ENCODE data around the gene BCAP29. TPM values are rescaled to one million over a fixed set of nuclear protein-coding genes. Genes with fewer than 3 reads are reported as not detected.
"Not testable (repeated sequence)": the region's sequence is repeated elsewhere in the genome, so short reads cannot be mapped to it uniquely, and the experiment has no call there.

The BCAP29 gene
- total and polyA plus RNA-seq, 9 of the 15 experiments (the other 6 are each of a cell fraction or from before 2014, with no cell fraction given) = 63.4 to 137 (median 79.7) TPM

DNA sequence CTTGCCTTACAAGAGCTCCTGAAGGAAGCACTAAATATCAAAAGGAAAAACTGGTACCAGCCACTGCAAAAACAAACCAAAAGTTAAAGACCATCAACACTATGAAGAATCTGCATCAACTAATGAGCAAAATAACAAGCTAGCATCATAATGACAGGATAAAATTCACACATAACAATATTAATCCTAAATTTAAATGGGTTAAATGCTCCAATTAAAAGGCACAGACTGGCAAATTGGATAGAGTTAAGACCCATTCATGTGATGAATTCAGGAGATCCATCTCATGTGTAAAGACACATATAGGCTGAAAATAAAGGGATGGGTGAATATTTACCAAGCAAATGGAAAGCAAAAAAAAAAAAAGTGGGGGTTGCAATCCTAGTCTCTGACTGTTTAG, 45.9 kb upstream of the BCAP29 start:
- H3K79me2 ChIP-seq (ENCODE audit: control insufficient read depth, insufficient read depth, low read length) = peaks cover 14% of the 10 kb centered on the region; the same call in 2 of the 3 replicates
- CTCF ChIA-PET (ENCODE audit: low intra/inter-chr PET ratio) = no interaction called here
- intact Hi-C loops (cut with micrococcal nuclease) = no loop called here

GRCh38 chr7:107537228-107537627, 42.8 kb upstream of the BCAP29 start:
- FAIRE-seq; CTCF ChIA-PET (ENCODE audit: low intra/inter-chr PET ratio); DNase-seq (ENCODE audit: extremely low read depth in 1 of 4, low spot score in 3 of 4); H3K9ac ChIP-seq (ENCODE audit: insufficient read depth in 1 of 2, low read depth in 2 of 2, low read length in 2 of 2); H3K9me3 ChIP-seq (replicated peaks; ENCODE audit: control insufficient read depth, insufficient read depth, low read depth, low read length); POLR2A ChIA-PET; BruUV-seq (replicated peaks); in situ Hi-C loops (cut with MboI); H3K4me2 ChIP-seq (ENCODE audit: insufficient read depth, low read length); H3K9me1 ChIP-seq (ENCODE audit: control insufficient read depth, insufficient read depth, low read length); H3K4me1 ChIP-seq (replicated peaks in 1 of 2; ENCODE audit: control insufficient read depth in 2 of 2, insufficient read depth in 2 of 2, low read length in 2 of 2); H3K27me3 ChIP-seq (ENCODE audit: control insufficient read depth in 2 of 2, insufficient read depth in 2 of 2, low read length in 2 of 2); intact Hi-C loops (cut with micrococcal nuclease); H4K20me1 ChIP-seq (replicated peaks; ENCODE audit: control insufficient read depth, insufficient read depth, low read length); H2AFZ ChIP-seq (ENCODE audit: low read depth, low read length); ATAC-seq; H3K4me3 ChIP-seq; H3K27ac ChIP-seq (ENCODE audit: extremely low read depth, low read depth, low read length): not testable (repeated sequence)
- WGBS (ENCODE audit: insufficient coverage, low coverage, missing lambda C conversion rate) = 85% methylated on average over 4 of the region's 4 CpGs
- TF ChIP-seq RBM25 (IDR thresholded peaks at IDR 0.05; ENCODE audit: low read depth, low read length, severe bottlenecking) (peak; percentile 5), ZNF146 (CRISPR knock-in tag; IDR thresholded peaks at IDR 0.05; ENCODE audit: unreplicated experiment) (peak; percentile 78)
- Histone ChIP-seq H3K36me3 (ENCODE audit: control insufficient read depth, insufficient read depth, low read length) (peaks cover 21% of the 10 kb centered on the region; the same call in 2 of the 3 replicates), H3K79me2 (ENCODE audit: control insufficient read depth, insufficient read depth, low read length) (peaks cover 12% of the 10 kb centered on the region; the same call in 2 of the 3 replicates)

More for the DNA sequence above, 45.9 kb upstream of the BCAP29 start:
- peaks cover 9% of the 10 kb centered on the region; the same call in 1 of the 3 replicates for H3K36me3 ChIP-seq (ENCODE audit: control insufficient read depth, insufficient read depth, low read length)
- BruUV-seq (replicated peaks) = no TSS peak
- ATAC-seq (no peak), DNase-seq (ENCODE audit: extremely low read depth in 1 of 4, low spot score in 3 of 4) (no peak), FAIRE-seq (no peak)
- H3K4me1 ChIP-seq (replicated peaks in 1 of 2; ENCODE audit: control insufficient read depth in 2 of 2, insufficient read depth in 2 of 2, low read length in 2 of 2) = no peaks in the 10 kb centered on the region
- in situ Hi-C loops (cut with MboI) = no loop called here
- no peak overlapping the region for H3K4me2 ChIP-seq (ENCODE audit: insufficient read depth, low read length)
- H3K27me3 ChIP-seq (ENCODE audit: control insufficient read depth in 2 of 2, insufficient read depth in 2 of 2, low read length in 2 of 2) = no peaks in the 10 kb centered on the region
- no peak overlapping the region for H2AFZ ChIP-seq (ENCODE audit: low read depth, low read length)
- no peaks in the 10 kb centered on the region for H3K9me3 ChIP-seq (replicated peaks; ENCODE audit: control insufficient read depth, insufficient read depth, low read depth, low read length)
- no peaks in the 10 kb centered on the region for H3K9me1 ChIP-seq (ENCODE audit: control insufficient read depth, insufficient read depth, low read length)
- no peak overlapping the region for H3K4me3 ChIP-seq
- no peak overlapping the region for H3K27ac ChIP-seq (ENCODE audit: extremely low read depth, low read depth, low read length)
- H4K20me1 ChIP-seq (replicated peaks; ENCODE audit: control insufficient read depth, insufficient read depth, low read length) = no peaks in the 10 kb centered on the region
- TF ChIP-seq ZNF507 (tag; conservative IDR thresholded peaks at IDR 0.05) = peak; percentile 91
- TF ChIP-seq ZNF146 (CRISPR knock-in tag; IDR thresholded peaks at IDR 0.05; ENCODE audit: unreplicated experiment) = no peak
- POLR2A ChIA-PET = interaction anchor here (0.7 kb wide), 1 partner anchor 62 kb away, joined by 4 read pairs; no protein-coding TSS in a partner anchor
- no peak overlapping the region for H3K9ac ChIP-seq (ENCODE audit: insufficient read depth in 1 of 2, low read depth in 2 of 2, low read length in 2 of 2)
